ENCODE data around the gene DCBLD2. TPM values are rescaled to one million over a fixed set of nuclear protein-coding genes. Genes with fewer than 3 reads are reported as not detected.
A peak's percentile ranks its signal among the peaks of the same experiment; 100 is the strongest.

DCBLD2 gene
- total RNA-seq, 1 donor from 2014 or later = 33.9 TPM

GRCh38 chr3:98765721-98766120 is 135.8 kb downstream of the DCBLD2 start:
- H3K4me1 Mint-ChIP-seq (ENCODE audit: low read depth, unreplicated experiment) = peaks cover 27% of the 10 kb centered on the region
- no peak for DNase-seq
- no peaks in the 10 kb centered on the region for H3K27me3 Mint-ChIP-seq (ENCODE audit: unreplicated experiment)
- no peak overlapping the region for H3K27ac Mint-ChIP-seq (ENCODE audit: unreplicated experiment)
- H3K9me3 Mint-ChIP-seq (ENCODE audit: unreplicated experiment) = no peaks in the 10 kb centered on the region
- H3K4me3 Mint-ChIP-seq (ENCODE audit: unreplicated experiment) = no peak overlapping the region
- H3K36me3 Mint-ChIP-seq (ENCODE audit: unreplicated experiment) = no peaks in the 10 kb centered on the region
- no peak for TF ChIP-seq CTCF (IDR thresholded peaks at IDR 0.05; ENCODE audit: partially characterized antibody, unreplicated experiment)

GRCh38 chr3:98764472-98764884 is 137.0 kb downstream of the DCBLD2 start:
- H3K36me3 Mint-ChIP-seq (ENCODE audit: unreplicated experiment) = no peaks in the 10 kb centered on the region
- H3K27ac Mint-ChIP-seq (ENCODE audit: unreplicated experiment) = no peak overlapping the region
- H3K4me3 Mint-ChIP-seq (ENCODE audit: unreplicated experiment) = no peak overlapping the region
- no peak for DNase-seq
- no peaks in the 10 kb centered on the region for H3K9me3 Mint-ChIP-seq (ENCODE audit: unreplicated experiment)
- H3K4me1 Mint-ChIP-seq (ENCODE audit: low read depth, unreplicated experiment) = peaks cover 25% of the 10 kb centered on the region
- TF ChIP-seq CTCF (IDR thresholded peaks at IDR 0.05; ENCODE audit: partially characterized antibody, unreplicated experiment) = no peak
- no peaks in the 10 kb centered on the region for H3K27me3 Mint-ChIP-seq (ENCODE audit: unreplicated experiment)

- Mint-ChIP-seq H3K4me1 (ENCODE audit: low read depth, unreplicated experiment) (peaks cover 28% of the 10 kb centered on the region), H3K9me3 (ENCODE audit: unreplicated experiment) (no peaks in the 10 kb centered on the region), H3K27ac (ENCODE audit: unreplicated experiment) (peak overlapping the region; percentile 62), H3K4me3 (ENCODE audit: unreplicated experiment) (no peak overlapping the region), H3K36me3 (ENCODE audit: unreplicated experiment) (no peaks in the 10 kb centered on the region), H3K27me3 (ENCODE audit: unreplicated experiment) (no peaks in the 10 kb centered on the region)
- DNase-seq = no peak
- no peak for TF ChIP-seq CTCF (IDR thresholded peaks at IDR 0.05; ENCODE audit: partially characterized antibody, unreplicated experiment)
These were observed 137.6 kb downstream of the DCBLD2 start for GRCh38 chr3:98763819-98764418.

- Mint-ChIP-seq H3K27me3 (ENCODE audit: unreplicated experiment) (no peaks in the 10 kb centered on the region), H3K4me1 (ENCODE audit: low read depth, unreplicated experiment) (peaks cover 28% of the 10 kb centered on the region), H3K9me3 (ENCODE audit: unreplicated experiment) (no peaks in the 10 kb centered on the region), H3K36me3 (ENCODE audit: unreplicated experiment) (no peaks in the 10 kb centered on the region), H3K4me3 (ENCODE audit: unreplicated experiment) (peak within 1 kb of the TSS; percentile 37), H3K27ac (ENCODE audit: unreplicated experiment) (peak within 1 kb of the TSS; percentile 62)
- no peak for DNase-seq
- no peak for TF ChIP-seq CTCF (IDR thresholded peaks at IDR 0.05; ENCODE audit: partially characterized antibody, unreplicated experiment)
These were observed 138.4 kb downstream of the DCBLD2 start, which contains the start of gene ST3GAL6 for GRCh38 chr3:98763076-98763475. ST3GAL6 (plus strand) TSS chr3:98763340; CDS start chr3:98768441, 5,101 bp downstream.

GRCh38 chr3:98761643-98762229 is 139.8 kb downstream of the DCBLD2 start:
- no peaks in the 10 kb centered on the region for H3K27me3 Mint-ChIP-seq (ENCODE audit: unreplicated experiment)
- H3K4me1 Mint-ChIP-seq (ENCODE audit: low read depth, unreplicated experiment) = peaks cover 28% of the 10 kb centered on the region
- DNase-seq = no peak
- peak overlapping the region; percentile 62 for H3K27ac Mint-ChIP-seq (ENCODE audit: unreplicated experiment)
- H3K9me3 Mint-ChIP-seq (ENCODE audit: unreplicated experiment) = no peaks in the 10 kb centered on the region
- peak overlapping the region; percentile 51 for H3K4me3 Mint-ChIP-seq (ENCODE audit: unreplicated experiment)
- TF ChIP-seq CTCF (IDR thresholded peaks at IDR 0.05; ENCODE audit: partially characterized antibody, unreplicated experiment) = no peak
- H3K36me3 Mint-ChIP-seq (ENCODE audit: unreplicated experiment) = no peaks in the 10 kb centered on the region

Data from glutamatergic neuron (in vitro differentiated cells).